Large intestine (tissue), 3 donors: ENCODE results near the gene CNTN4. TPM values are rescaled to one million over a fixed set of nuclear protein-coding genes. Genes with fewer than 3 reads are reported as not detected.

ENCODE experiments used
- DNase-seq, 2 donors: peaks; one replicate each; pipeline versions ENCODE4 v3.0.0 to v3.0.0-alpha.2; 2013
- H3K27ac ChIP-seq: one replicate; pipeline ENCODE4 v1.5.1; 2013; ENCODE audit warnings: low read length
- H3K27me3 ChIP-seq: 2 replicates; pipeline ENCODE4 v1.6.1; 2013; ENCODE audit warnings: low read length; ENCODE audit not compliant: control insufficient read depth, insufficient read depth
- H3K36me3 ChIP-seq: 2 replicates; pipeline ENCODE4 v1.6.1; 2013; ENCODE audit warnings: low read length; ENCODE audit not compliant: control insufficient read depth, insufficient read depth
- H3K4me1 ChIP-seq: one replicate; pipeline ENCODE4 v1.6.1; 2013; ENCODE audit warnings: low read length; ENCODE audit not compliant: control insufficient read depth, insufficient read depth
- H3K4me3 ChIP-seq: one replicate; pipeline ENCODE4 v1.5.1; 2013; ENCODE audit warnings: low read length
- H3K9me3 ChIP-seq: one replicate; pipeline ENCODE4 v1.6.1; 2013; ENCODE audit warnings: mild to moderate bottlenecking, low read depth, low read length, moderate library complexity; ENCODE audit not compliant: control insufficient read depth
- WGBS: methylation state at CpG from one replicate; pipeline ENCODE4 v1.1.5; 2013; ENCODE audit warnings: low lambda C conversion rate; ENCODE audit not compliant: insufficient coverage; 5-methylcytosine and 5-hydroxymethylcytosine counted together
- polyA plus RNA-seq: library from polyadenylated mRNA; unstranded; fragments of 120-200 nt; gene quantifications from one replicate; pipeline ENCODE4 v1.2.1, GENCODE V29; 2013

Gene CNTN4
- polyA plus RNA-seq, 1 donor = 9.3 TPM

- no peak for DNase-seq
- H3K27ac ChIP-seq = no peak overlapping the region
- WGBS = no CpG with 5 or more reads among the region's 2 CpGs
- no peaks in the 10 kb centered on the region for H3K4me1 ChIP-seq
- H3K36me3 ChIP-seq = no peaks in the 10 kb centered on the region
- no peaks in the 10 kb centered on the region for H3K27me3 ChIP-seq
- H3K9me3 ChIP-seq = no peaks in the 10 kb centered on the region
- H3K4me3 ChIP-seq = no peak overlapping the region
Observed at GRCh38 chr3:2652386-2652785, 553.7 kb downstream of the CNTN4 start.

- DNase-seq = no peak
- Histone ChIP-seq H3K36me3 (no peaks in the 10 kb centered on the region), H3K27me3 (no peaks in the 10 kb centered on the region), H3K9me3 (no peaks in the 10 kb centered on the region), H3K4me3 (no peak overlapping the region), H3K27ac (no peak overlapping the region), H3K4me1 (no peaks in the 10 kb centered on the region)
- no CpG with 5 or more reads among the region's 1 CpG for WGBS
Observed at GRCh38 chr3:2653706-2654105, 555.0 kb downstream of the CNTN4 start.

GRCh38 chr3:2655229-2655701 lies 556.6 kb downstream of the CNTN4 start:
- Histone ChIP-seq H3K4me1 (no peaks in the 10 kb centered on the region), H3K36me3 (no peaks in the 10 kb centered on the region), H3K27ac (no peak overlapping the region), H3K27me3 (no peaks in the 10 kb centered on the region), H3K9me3 (no peaks in the 10 kb centered on the region), H3K4me3 (no peak overlapping the region)
- no CpG with 5 or more reads among the region's 1 CpG for WGBS
- no peak for DNase-seq

DNA sequence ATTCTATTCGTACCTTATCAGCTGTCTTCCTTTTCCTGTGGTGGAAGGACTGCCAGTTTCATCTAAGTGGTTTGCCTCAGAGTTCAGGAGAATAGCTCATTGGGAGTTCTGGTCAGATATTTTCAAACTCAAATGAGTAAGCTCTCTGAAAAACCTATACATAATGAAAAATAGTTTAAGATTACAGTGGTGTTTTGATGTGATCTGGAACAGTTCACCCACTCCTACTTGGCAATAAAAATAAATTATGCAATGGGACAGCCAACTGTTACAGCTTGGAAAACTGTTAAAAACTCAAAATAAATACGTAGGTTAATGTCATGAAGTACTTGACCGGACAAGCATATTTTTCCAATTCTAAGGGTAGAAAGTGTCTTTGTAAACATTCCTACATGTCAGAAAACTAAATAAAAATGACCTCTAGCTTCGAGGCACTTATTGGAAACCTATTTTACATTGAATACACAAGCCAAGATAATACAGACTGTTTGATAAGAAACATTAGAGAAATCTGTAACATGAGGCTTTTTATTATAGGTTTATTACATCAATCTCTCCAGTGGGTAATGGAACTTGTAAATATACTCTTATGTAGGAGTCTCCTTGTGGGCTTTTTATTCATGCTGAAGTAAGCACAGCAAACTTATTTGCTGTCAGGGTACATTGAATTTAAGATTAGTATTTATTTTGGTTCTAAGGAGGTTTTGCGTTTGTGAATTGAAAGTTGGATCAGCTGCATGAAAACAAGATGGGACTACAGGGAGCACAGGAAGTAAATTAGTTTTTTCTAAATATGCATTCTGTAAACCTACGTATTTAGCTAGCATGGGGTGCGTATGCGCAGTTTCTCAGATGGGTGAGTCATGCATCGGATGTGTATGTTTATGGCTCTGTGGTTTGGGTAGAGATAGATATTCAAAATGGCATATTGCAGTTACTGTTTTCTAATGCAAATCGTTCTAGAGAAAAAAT lies 558.4 kb downstream of the CNTN4 start:
- peak in 1 of 2 donors; percentile 7 for DNase-seq
- Histone ChIP-seq H3K4me3 (no peak overlapping the region), H3K27me3 (no peaks in the 10 kb centered on the region), H3K27ac (no peak overlapping the region), H3K36me3 (no peaks in the 10 kb centered on the region), H3K4me1 (no peaks in the 10 kb centered on the region), H3K9me3 (no peaks in the 10 kb centered on the region)
- WGBS = 78% methylated on average over 5 of the region's 10 CpGs

DNA sequence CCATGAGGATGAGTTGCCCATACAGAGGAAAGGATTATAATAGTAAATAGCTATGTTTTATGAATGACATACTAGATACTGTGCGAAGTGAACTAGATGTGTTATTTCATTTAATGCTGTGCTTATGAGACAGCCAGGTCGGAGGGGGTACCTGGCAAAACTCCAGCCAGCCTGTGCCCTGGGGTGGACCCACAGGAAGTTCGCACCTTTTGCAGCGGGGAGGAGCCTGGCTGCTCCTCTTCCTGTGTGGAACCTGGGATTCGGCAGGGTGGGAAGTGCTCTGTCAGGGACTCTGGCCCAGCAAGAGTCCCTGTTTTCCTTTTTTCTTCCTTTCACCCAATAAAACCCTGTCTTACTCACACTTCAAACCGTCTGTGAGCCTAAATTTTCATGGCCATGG lies 559.3 kb downstream of the CNTN4 start:
- no peak overlapping the region for H3K27ac ChIP-seq

GRCh38 chr3:2659896-2660295 lies 561.2 kb downstream of the CNTN4 start:
- H3K9me3 ChIP-seq = no peaks in the 10 kb centered on the region
- no peak overlapping the region for H3K4me3 ChIP-seq
- 72% methylated on average over 2 of the region's 3 CpGs for WGBS
- H3K36me3 ChIP-seq = no peaks in the 10 kb centered on the region
- H3K4me1 ChIP-seq = no peaks in the 10 kb centered on the region
- H3K27ac ChIP-seq = no peak overlapping the region
- no peak for DNase-seq
- H3K27me3 ChIP-seq = no peaks in the 10 kb centered on the region

More for the DNA sequence above, 559.3 kb downstream of the CNTN4 start:
- Histone ChIP-seq H3K4me1 (no peaks in the 10 kb centered on the region), H3K9me3 (no peaks in the 10 kb centered on the region), H3K36me3 (no peaks in the 10 kb centered on the region), H3K27me3 (no peaks in the 10 kb centered on the region), H3K4me3 (no peak overlapping the region)
- 100% methylated on average over 1 of the region's 6 CpGs for WGBS
- DNase-seq = no peak

- Histone ChIP-seq H3K27ac (no peak overlapping the region), H3K4me1 (no peaks in the 10 kb centered on the region), H3K36me3 (no peaks in the 10 kb centered on the region), H3K27me3 (no peaks in the 10 kb centered on the region), H3K9me3 (no peaks in the 10 kb centered on the region), H3K4me3 (no peak overlapping the region)
- WGBS = 67% methylated on average over 1 of the region's 1 CpG
- DNase-seq = no peak
Observed at GRCh38 chr3:2661078-2661477, 562.4 kb downstream of the CNTN4 start.

GRCh38 chr3:2677501-2677900 lies 578.8 kb downstream of the CNTN4 start:
- no peak overlapping the region for H3K27ac ChIP-seq
- 67% methylated on average over 1 of the region's 2 CpGs for WGBS

GRCh38 chr3:2680236-2680635 lies 581.6 kb downstream of the CNTN4 start:
- Histone ChIP-seq H3K4me1 (no peaks in the 10 kb centered on the region), H3K36me3 (no peaks in the 10 kb centered on the region), H3K4me3 (no peak overlapping the region), H3K27me3 (no peaks in the 10 kb centered on the region), H3K27ac (no peak overlapping the region), H3K9me3 (no peaks in the 10 kb centered on the region)
- DNase-seq = no peak
- 95% methylated on average over 3 of the region's 5 CpGs for WGBS

More at GRCh38 chr3:2677501-2677900, 578.8 kb downstream of the CNTN4 start:
- H3K4me3 ChIP-seq = no peak overlapping the region
- H3K9me3 ChIP-seq = no peaks in the 10 kb centered on the region
- no peaks in the 10 kb centered on the region for H3K4me1 ChIP-seq
- no peaks in the 10 kb centered on the region for H3K36me3 ChIP-seq
- no peaks in the 10 kb centered on the region for H3K27me3 ChIP-seq
- no peak for DNase-seq

GRCh38 chr3:2684046-2684445 lies 585.4 kb downstream of the CNTN4 start:
- Histone ChIP-seq H3K36me3 (no peaks in the 10 kb centered on the region), H3K4me1 (no peaks in the 10 kb centered on the region), H3K27ac (no peak overlapping the region), H3K4me3 (no peak overlapping the region), H3K9me3 (no peaks in the 10 kb centered on the region), H3K27me3 (no peaks in the 10 kb centered on the region)
- DNase-seq = no peak
